GM12875 (cell line): ENCODE results near the gene CASP7.

ENCODE experiments used
- H3K4me3 ChIP-seq: one replicate; pipeline ENCODE4 v1.5.1; 2011; ENCODE audit warnings: low read depth, low read length, control low read depth
- CTCF ChIP-seq: IDR thresholded peaks from 2 replicates; pipeline ENCODE4 v1.5.1; 2011; ENCODE audit warnings: low read depth, mild to moderate bottlenecking, control low read depth, inconsistent platforms, low read length, moderate library complexity, borderline replicate concordance; ENCODE audit not compliant: insufficient read depth

CASP7 gene

GRCh38 chr10:113720386-113720785 lies 40.7 kb downstream of the CASP7 start:
- H3K4me3 ChIP-seq = no peak overlapping the region
- no peak for TF ChIP-seq CTCF

GRCh38 chr10:113732160-113732881 lies 52.6 kb downstream of the CASP7 start:
- H3K4me3 ChIP-seq = no peak overlapping the region
- no peak for TF ChIP-seq CTCF

GRCh38 chr10:113732966-113733365 lies 53.3 kb downstream of the CASP7 start:
- no peak overlapping the region for H3K4me3 ChIP-seq
- TF ChIP-seq CTCF = no peak

GRCh38 chr10:113733635-113734034 lies 53.9 kb downstream of the CASP7 start:
- H3K4me3 ChIP-seq = no peak overlapping the region
- no peak for TF ChIP-seq CTCF

GRCh38 chr10:113735913-113736312 lies 56.2 kb downstream of the CASP7 start:
- TF ChIP-seq CTCF = no peak
- no peak overlapping the region for H3K4me3 ChIP-seq

- H3K4me3 ChIP-seq = no peak overlapping the region
These were observed 56.9 kb downstream of the CASP7 start for GRCh38 chr10:113736576-113736975.

GRCh38 chr10:113739031-113739430 lies 59.3 kb downstream of the CASP7 start:
- no peak overlapping the region for H3K4me3 ChIP-seq
- TF ChIP-seq CTCF = no peak

More at GRCh38 chr10:113736576-113736975, 56.9 kb downstream of the CASP7 start:
- no peak for TF ChIP-seq CTCF
